Skeletal muscle cell (primary cell): Measurements from ENCODE around the gene EDC4.

Experiments
- DNase-seq: peaks from one replicate; pipeline ENCODE4 v3.0.0-alpha.2; 2010; ENCODE audit warnings: low read depth
- H3K4me3 ChIP-seq: 2 replicates; pipeline ENCODE4 v1.5.1; 2011; ENCODE audit warnings: low read depth, mild to moderate bottlenecking, control low read depth, low read length, moderate library complexity

The EDC4 gene

GRCh38 chr16:67873435-67874370 lies 851 bp downstream of the EDC4 start:
- no peak for DNase-seq
- H3K4me3 ChIP-seq, result peak overlapping the region; percentile 84

GRCh38 chr16:67874372-67874771 lies 1.5 kb downstream of the EDC4 start:
- H3K4me3 ChIP-seq, result peak overlapping the region; percentile 84
- no peak for DNase-seq

GRCh38 chr16:67877064-67877463 lies 4.2 kb downstream of the EDC4 start:
- no peak for DNase-seq
- H3K4me3 ChIP-seq, result no peak overlapping the region

GRCh38 chr16:67878232-67878631 lies 5.4 kb downstream of the EDC4 start:
- H3K4me3 ChIP-seq, result no peak overlapping the region
- DNase-seq, result no peak

- DNase-seq, result no peak
- no peak overlapping the region for H3K4me3 ChIP-seq
Observed at GRCh38 chr16:67878846-67879245, 6.0 kb downstream of the EDC4 start.

GRCh38 chr16:67879462-67879861 lies 6.6 kb downstream of the EDC4 start:
- H3K4me3 ChIP-seq, result no peak overlapping the region
- DNase-seq, result no peak

- H3K4me3 ChIP-seq, result no peak overlapping the region
- DNase-seq, result no peak
Observed at GRCh38 chr16:67879936-67880335, 7.1 kb downstream of the EDC4 start.

- H3K4me3 ChIP-seq, result no peak overlapping the region
- DNase-seq, result no peak
Observed at GRCh38 chr16:67880584-67880983, 7.7 kb downstream of the EDC4 start.

GRCh38 chr16:67881621-67882161 lies 8.8 kb downstream of the EDC4 start:
- DNase-seq, result no peak
- H3K4me3 ChIP-seq, result no peak overlapping the region

- peak; percentile 47 for DNase-seq
- H3K4me3 ChIP-seq, result no peak overlapping the region
Observed at GRCh38 chr16:67882374-67883145, 9.7 kb downstream of the EDC4 start.

GRCh38 chr16:67883146-67883871 lies 10.5 kb downstream of the EDC4 start:
- no peak for DNase-seq
- no peak overlapping the region for H3K4me3 ChIP-seq

GRCh38 chr16:67883872-67884261 lies 11.0 kb downstream of the EDC4 start:
- no peak overlapping the region for H3K4me3 ChIP-seq
- no peak for DNase-seq

- DNase-seq, result peak; percentile 66
- no peak within 1 kb of the TSS for H3K4me3 ChIP-seq
Observed at GRCh38 chr16:67884684-67885083, 11.8 kb downstream of the EDC4 start, which contains the start of gene NRN1L. NRN1L (plus strand) TSS chr16:67884885; CDS start chr16:67884904, 19 bp downstream.

GRCh38 chr16:67885545-67885944 lies 12.7 kb downstream of the EDC4 start:
- DNase-seq, result no peak
- H3K4me3 ChIP-seq, result no peak overlapping the region

- H3K4me3 ChIP-seq, result no peak overlapping the region
- DNase-seq, result no peak
Observed at GRCh38 chr16:67885976-67886375, 13.1 kb downstream of the EDC4 start.

- no peak for DNase-seq
Observed at GRCh38 chr16:67886387-67886786, 13.5 kb downstream of the EDC4 start.

GRCh38 chr16:67888331-67888730 lies 15.5 kb downstream of the EDC4 start:
- no peak overlapping the region for H3K4me3 ChIP-seq
- DNase-seq, result no peak

More at GRCh38 chr16:67886387-67886786, 13.5 kb downstream of the EDC4 start:
- no peak overlapping the region for H3K4me3 ChIP-seq

GRCh38 chr16:67892375-67892774 lies 19.5 kb downstream of the EDC4 start:
- DNase-seq, result no peak

GRCh38 chr16:67892899-67893742 lies 20.3 kb downstream of the EDC4 start, which contains the start of gene PSKH1:
PSKH1 (plus strand) TSS chr16:67893254; CDS start chr16:67908750, 15,496 bp downstream.
- H3K4me3 ChIP-seq, result peak within 1 kb of the TSS; percentile 98
- DNase-seq, result peak; percentile 76

More at GRCh38 chr16:67892375-67892774, 19.5 kb downstream of the EDC4 start:
- peak overlapping the region; percentile 46 for H3K4me3 ChIP-seq
